Measurements from ENCODE around the gene ZNF439.
"Not testable (repeated sequence)": the region's sequence is repeated elsewhere in the genome, so short reads cannot be mapped to it uniquely, and the experiment has no call there.

ZNF439 gene

DNA sequence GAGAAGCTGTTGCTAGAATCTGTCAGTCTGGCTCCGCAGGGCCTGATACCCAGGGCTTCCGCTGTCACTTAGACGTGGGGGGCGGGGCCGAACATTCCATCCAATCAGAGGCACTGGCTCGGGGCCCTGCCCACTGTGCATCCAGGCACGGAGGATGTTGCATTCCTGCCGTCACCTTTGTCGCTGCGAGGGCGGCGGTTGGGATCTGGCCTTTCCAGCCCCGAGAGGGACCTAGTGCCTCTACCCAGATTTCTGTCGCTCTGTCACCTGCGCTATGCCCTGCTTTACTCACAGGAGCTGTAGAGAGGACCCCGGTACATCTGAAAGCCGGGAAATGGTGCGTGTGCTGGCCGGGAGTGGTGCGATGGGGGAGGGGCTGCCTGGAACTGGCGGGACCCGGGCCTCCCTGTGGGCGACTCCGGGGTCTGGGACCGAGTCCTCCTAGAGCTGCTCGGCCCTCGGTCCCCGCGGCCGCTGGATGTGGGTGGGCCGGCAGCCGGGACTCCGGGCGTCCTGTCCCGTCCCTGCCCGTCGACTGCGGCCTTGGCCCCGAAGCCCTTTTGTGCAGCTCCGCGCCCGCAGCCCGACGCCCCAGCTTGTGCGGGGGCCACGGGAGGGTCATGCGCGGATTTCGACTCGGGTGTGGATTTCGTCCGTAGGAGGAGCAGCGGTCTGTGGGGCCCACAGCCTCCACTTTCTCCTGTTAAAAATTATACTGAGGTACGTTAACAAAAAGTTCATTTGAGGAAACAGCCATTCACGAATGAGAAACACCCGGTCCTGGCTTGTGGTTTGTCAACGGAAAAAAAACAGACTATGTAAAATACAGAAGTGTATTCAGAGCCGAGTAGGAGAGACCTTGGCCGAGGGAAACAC is at the start of gene ZNF439:
Gene ZNF439, plus strand, starts transcription at position 133 of the 876 bp plus-strand sequence. Its CDS starts 142 bp downstream, at position 275.
- DNase-seq = peak; percentile 99

DNA sequence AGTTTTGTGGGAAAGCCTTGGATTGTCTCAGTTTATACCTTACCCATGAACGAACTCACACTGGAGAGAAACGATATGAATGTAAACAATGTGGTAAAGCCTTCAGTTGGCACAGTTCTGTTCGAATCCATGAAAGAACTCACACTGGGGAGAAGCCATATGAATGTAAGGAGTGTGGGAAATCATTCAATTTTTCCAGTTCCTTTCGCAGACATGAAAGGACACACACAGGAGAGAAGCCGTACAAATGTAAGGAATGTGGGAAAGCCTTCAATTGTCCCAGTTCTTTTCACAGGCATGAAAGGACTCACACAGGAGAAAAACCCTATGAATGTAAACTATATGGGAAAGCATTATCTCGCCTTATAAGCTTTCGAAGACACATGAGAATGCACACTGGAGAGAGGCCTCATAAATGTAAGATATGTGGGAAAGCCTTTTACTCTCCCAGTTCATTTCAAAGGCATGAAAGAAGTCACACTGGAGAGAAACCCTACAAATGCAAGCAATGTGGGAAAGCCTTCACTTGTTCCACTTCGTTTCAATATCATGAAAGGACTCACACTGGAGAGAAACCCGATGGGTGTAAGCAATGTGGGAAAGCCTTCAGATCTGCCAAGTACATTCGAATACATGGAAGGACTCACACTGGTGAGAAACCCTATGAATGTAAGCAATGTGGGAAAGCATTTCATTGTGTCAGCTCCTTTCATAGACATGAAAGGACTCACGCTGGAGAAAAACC is 42.0 kb upstream of the ZNF439 start:
- no peak for DNase-seq

DNA sequence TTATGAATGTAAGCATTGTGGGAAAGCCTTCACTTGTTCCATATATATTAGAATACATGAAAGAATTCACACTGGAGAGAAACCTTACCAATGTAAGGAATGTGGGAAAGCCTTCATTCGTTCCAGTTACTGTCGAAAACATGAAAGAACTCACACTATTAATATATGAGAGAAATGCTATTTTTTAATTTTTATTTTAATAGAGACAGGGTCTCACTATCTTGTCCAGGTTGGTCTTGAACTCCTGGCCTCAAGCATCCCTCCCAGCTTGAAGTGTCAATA is 41.5 kb upstream of the ZNF439 start:
- no peak for DNase-seq

DNA sequence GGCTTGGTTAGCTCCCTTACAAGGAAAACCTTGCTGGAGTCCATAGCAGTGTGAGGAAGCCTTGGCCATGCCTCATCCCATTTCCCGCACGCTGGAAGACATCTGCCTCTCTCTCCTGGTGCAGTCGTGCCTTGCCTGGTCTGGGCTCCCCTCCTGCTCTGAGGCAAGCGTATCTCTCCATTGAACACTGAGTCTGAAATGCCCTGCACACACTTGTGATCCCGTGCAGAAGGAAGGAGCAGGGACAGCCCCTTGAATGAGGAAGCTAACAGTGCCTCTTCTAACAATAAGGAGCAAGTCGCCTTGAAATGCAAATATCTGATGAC is 34.9 kb upstream of the ZNF439 start:
- no peak for DNase-seq

DNA sequence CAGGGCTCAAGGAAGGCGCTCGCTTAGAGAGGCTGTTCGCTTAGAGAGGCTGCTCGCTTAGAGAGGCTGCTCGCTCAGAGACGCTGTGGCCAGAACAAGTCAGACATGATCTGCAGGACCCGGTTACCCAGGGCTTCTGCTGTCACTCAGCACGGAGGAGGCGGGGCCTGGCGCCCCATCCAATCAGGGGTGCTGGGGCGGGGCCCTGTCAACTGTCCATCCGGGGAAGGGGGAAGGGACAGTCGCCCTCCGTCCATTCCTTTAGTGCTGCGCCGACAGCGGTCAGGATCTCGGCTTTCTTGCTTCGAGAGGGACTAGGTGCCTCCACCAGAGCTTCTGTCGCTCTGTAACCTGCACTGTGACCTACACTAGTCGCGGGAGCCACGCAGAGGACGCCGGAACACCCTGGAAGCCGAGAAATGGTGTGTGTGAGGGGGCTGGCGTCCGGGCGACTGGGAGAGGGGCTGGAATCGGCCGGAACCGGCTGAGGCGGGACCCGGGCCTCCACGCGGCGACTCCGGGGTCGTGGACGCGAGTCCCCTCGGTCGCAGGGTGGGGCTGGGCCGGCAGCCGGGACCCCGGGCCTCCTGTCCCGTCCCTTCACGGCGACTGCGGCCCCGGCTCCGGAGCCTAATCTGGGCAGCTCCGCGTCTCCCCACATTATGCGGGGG is 34.4 kb upstream of the ZNF439 start, which contains the start of gene ZNF440:
Gene ZNF440, plus strand, starts transcription at position 245 of the 671 bp plus-strand sequence. Its CDS starts 175 bp downstream, at position 420.
- peak; percentile 100 for DNase-seq

DNA sequence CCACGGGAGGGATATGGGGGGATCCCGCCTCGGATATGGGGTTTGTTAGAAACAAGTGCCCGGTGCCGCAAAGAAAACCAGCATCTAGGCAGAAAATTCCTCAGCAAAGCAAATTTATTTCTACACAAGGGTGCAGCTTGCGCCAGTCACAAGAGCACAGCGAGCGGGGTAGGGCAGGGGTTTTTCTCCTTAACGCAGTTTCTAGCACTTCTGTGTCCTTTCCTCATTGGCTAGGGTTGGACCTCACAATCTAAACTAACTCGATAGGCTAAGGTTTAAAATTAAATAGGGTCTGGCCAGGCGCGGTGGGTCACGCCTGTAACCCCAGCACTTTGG is 33.9 kb upstream of the ZNF439 start:
- DNase-seq = peak; percentile 67

DNA sequence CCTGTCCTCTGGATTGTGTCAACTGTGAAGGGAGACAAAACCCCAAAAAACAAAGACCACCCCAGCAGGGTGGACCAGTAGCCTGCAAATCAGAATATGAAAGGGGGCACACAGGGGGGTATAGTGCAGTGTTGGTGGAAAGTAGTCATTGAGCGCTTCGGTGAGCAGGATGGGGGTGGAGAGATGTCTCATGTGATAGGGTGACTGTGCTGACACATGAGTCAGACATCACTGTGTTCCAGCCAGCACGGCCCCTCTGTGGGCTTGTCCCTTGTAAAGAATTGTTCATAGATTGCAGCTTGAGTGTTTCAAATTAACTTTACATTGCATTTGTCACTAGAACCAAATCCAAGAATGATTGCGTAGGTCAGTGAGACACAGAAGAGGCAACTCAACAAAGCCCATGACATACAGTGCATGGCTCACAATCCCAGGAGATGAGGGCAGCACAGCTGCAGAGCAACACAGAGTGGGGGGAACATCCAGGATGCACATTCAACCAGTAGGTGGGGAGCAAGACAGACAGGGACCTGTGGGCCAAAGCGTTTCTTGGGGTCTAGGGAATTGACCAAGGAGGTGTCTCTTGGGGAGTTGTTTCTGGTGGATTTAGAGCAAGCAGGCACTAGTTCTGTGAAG is 26.9 kb upstream of the ZNF439 start:
- DNase-seq = peak; percentile 74

DNA sequence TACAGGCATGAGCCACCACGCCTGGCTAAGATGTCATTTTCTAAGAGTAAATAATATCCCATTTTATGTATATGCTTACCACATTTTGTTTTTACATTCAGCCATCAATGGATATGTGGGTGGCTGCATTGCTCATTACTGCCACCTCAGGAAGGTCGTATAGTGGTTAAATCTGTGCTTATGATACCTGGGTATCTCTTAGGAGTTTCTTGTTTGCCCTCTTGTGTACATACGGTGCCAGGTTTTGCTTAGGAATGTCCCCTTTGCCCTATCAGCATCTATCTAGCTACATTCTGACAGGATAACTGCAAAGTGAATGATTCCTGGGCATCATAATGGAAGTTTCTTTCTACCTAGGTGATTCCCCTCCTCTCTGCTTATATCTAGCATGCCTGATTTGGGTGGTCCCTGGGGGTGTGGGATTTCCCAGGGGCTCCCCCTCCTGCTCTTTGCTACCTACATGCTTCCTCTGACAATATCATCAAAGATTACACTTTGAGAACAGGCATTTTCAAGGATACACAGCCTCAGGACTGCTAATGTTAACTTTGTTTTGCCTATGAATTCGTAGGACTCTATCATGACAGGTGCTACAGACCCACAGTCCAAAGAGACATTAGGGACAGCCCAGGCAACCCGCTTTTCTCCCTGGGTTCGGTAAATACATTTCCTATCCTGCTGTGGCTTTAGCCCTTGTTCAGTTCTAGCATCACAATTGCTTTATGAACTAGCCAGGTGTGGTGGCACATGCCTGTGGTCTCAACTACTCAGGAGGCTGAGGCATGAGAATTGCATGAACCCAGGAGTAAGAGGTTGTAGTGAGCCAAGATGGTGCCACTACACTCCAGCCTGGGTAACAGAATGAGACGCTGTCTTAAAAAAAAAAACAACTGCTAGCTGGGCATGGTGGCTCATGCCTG is 19.3 kb upstream of the ZNF439 start:
- not testable (repeated sequence) for DNase-seq

DNA sequence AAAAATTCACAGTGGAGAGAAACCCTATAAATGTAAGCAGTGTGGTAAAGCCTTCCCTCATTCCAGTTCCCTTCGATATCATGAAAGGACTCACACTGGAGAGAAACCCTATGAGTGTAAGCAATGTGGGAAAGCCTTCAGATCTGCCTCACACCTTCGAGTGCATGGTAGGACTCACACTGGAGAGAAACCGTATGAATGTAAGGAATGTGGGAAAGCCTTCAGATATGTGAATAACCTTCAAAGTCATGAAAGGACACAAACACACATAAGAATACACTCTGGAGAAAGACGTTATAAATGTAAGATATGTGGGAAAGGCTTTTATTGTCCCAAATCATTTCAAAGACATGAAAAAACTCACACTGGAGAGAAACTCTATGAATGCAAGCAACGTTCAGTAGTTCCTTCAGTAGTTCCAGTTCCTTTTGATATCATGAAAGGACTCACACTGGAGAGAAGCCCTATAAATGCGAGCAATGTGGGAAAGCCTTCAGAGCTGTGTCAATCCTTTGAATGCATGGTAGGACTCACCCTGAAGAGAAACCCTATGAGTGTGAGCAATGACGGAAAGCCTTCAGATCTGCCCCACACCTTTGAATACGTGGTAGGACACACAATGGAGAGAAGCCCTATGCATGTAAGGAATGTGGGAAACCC is 16.1 kb upstream of the ZNF439 start:
- peak; percentile 36 for DNase-seq

DNA sequence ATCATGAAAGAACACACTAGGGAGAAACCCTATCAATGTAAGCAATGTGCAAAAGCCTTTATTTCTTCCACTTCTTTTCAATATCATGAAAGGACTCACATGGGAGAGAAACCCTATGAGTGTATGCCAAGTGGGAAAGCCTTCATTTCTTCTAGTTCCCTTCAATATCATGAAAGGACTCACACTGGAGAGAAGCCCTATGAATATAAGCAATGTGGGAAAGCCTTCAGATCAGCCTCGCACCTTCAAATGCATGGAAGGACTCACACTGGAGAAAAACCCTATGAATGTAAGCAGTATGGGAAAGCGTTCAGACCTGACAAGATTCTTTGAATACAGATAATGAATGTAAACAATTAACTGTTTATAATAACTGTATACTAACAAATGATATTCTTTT is 15.0 kb upstream of the ZNF439 start:
- DNase-seq = peak; percentile 43

DNA sequence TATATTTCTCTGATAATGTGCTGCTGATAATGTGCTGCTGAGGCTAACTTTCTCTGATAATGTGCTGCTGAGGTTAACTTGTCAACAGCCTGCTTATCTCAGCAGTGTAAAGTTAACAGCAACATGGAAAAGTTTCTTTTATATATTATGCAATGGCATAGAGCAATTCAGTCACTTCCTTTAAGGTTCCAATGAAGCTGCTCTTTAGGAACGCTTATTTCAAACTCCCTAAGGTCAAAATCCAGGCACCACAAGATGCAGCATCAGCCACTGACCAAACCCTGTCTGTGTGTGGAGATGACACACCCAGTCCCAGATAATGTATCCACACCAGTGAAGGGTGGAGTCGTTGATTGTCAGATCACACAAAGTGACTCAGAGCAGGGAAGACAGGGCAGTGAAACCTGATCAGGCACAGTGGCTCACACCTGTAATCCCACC is 12.9 kb upstream of the ZNF439 start:
- peak; percentile 99 for DNase-seq

DNA sequence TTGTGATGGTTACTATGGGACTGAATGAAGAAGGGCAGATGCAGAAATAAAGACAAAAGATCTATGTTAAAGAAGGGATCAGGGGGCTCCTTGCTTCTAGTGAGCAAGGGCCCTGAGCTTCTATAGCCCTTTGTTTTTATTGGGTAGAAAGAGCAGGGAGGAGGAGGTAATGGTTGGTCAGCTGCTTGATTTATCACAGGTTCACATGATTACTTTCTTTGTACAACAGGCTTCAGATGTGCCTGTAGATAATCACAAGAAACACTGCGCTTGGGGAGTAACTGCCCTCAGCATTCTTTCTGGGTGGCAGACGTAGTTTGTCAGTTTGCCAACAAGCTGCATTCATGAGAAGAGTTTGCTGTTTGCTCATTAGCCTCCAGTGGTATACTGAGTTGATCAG is 4.8 kb upstream of the ZNF439 start:
- DNase-seq = peak; percentile 84

DNA sequence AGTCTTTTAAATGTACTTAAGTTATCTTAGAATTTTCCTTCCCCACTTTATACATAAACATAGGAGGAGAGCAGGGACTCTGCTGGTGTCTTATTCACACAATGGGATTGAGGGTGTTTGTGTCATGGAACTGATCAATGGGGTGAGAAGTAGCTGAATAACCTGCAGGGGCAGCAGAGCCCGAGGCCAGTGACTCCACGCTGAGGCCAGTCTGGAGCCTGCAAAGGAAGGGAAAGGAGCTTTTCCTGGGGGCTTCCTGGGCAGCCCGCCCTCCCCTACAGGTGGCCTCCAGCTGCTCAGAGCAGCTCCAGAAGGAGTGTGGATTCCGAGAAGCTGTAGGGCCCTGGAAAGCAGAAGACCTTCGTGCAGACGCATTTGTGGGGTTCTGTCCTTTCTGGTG is 911 bp upstream of the ZNF439 start:
- DNase-seq = peak; percentile 29

DNA sequence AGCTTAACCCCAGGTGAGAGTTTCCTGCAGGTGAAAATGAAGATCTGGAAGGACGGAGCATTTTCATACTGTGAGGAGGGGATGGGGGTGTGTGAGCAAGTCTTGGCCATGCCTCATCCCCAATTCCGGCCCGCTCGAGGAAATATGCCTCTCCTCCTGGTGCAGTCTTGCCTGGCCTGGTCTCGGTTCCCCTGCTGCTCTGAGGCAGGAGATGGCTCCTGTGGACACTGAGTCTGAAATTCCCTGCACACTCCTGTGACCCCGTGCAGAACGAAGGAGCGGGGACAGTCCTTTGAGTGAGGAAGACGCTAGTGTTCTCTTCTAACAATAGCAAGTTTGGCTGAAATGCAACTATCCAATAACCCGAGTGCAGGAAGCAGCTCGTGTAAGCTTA is 329 bp upstream of the ZNF439 start:
- DNase-seq = no peak

DNA sequence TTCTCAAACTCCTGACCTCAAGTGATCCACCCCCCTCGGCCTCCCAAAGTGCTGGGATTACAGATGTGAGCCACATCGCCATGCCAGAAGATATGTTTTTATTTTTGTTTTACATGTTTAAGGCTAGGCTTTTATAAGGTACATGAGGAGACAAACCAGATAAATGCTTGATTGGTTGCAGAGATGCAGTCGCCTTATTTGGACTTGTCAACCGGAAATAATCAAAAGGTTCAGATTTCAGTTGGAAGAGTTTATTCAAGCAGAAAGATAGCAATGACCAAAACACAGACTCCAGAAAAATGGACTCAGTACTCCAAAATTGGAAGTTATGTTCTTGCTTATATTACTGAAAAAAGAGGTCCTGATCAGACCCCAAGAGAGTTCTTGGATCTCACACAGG is 1.8 kb downstream of the ZNF439 start:
- DNase-seq = not testable (repeated sequence)

DNA sequence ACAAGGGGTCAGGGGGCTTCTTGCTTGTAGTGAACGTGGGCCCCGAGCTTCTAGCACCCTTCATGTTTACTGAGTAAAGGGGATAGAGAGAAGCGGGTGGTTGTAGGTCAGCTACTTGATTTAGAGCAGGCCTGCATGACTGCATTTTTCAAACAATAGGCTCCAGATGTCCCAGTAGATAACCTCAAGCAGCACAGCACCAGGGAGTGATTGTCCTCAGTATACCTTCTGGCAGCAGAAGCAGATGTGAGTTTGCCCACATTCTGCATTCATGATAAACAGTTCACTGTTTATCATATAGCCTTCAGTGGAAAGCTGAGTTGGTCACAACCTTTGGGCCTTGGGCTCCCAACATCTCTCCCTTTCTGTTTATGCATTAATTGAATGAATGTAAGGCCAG is 4.8 kb downstream of the ZNF439 start:
- no peak for DNase-seq

DNA sequence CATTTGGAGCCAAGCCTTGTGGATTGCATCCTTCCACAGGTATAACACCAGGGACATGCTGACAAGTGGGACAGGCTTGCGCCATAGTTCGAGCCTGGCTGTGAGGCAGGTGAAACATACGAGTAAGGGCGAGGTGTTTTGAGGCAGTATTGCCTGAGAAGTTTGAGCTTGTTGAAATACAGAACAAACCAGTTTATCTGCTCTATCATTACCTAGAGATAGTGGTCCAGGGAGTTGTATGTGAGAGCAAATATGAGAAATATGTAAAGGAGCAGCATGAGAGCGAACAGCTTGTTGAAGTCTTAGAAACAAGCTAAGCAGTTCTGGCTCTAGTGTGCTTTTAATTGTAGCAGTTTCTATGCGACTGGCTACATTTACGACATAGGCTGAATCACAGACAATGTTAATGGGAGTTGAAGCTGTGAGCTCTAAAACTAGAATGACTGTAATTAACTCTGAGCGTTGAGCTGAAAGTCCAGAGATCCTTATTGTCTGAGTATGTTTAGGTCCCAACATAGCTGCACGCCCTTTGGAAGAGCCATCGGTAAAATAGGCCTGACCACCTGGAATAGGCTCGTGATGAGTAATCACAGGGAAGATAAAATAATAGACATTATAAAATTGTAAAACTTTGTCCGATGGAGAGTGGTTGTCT is 8.2 kb downstream of the ZNF439 start:
- no peak for DNase-seq

DNA sequence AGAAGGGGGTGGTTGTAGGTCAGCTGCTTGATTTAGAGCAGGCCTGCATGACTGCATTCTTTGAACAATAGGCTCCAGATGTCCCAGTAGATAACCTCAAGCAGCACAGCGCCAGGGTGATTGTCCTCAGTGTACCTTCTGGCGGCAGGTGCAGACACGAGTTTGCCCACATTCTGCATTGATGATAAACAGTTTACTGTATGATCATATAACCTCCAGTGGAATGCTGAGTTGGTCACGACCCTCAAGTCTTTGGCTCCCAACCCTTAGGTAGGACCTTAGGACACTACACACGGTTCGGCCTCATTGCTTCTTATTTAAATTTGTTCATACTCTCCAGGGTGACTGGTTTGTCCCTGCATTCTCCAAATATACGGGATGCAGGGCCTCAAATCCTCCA is 12.2 kb downstream of the ZNF439 start:
- no peak for DNase-seq

DNA sequence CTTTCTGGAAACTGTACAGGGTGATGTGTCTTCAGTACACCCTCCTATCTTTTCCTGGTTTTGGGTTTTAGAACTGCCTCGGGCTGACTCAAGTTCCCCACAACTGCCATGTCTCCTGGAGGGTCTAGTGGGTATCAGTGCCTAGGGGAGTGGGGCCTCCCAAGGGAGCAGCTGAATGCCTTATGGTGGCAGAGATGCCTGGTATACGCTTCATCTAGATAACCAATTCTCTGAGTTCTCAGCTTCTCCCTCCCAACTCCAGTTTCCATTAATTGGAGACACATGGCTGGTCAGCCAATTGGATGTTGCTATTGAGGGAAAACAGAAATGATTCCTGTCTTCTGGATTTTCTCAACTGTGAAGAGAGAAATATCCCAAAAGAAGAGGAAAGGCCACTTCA is 12.8 kb downstream of the ZNF439 start:
- no peak for DNase-seq

DNA sequence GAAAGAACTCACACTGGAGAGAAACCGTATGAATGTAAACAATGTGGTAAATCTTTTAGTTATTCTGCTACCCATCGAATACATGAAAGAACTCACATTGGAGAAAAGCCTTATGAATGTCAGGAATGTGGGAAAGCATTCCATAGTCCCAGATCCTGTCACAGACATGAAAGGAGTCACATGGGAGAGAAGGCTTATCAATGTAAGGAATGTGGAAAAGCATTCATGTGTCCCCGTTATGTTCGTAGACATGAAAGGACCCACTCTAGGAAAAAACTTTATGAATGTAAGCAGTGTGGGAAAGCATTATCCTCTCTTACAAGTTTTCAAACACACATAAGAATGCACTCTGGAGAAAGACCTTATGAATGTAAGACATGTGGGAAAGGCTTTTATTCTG is 19.2 kb downstream of the ZNF439 start:
- DNase-seq = not testable (repeated sequence)

DNA sequence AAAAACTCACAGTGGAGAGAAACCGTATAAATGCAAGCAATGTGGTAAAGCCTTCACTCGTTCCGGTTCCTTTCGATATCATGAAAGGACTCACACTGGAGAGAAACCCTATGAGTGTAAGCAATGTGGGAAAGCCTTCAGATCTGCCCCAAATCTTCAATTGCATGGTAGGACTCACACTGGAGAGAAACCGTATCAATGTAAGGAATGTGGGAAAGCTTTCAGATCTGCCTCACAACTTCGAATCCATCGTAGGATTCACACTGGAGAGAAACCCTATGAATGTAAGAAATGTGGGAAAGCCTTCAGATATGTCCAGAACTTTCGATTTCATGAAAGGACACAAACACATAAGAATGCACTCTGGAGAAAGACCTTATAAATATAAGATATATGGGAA is 19.7 kb downstream of the ZNF439 start:
- no peak for DNase-seq

All from OCI-M1 (cell line).